ENCODE data around the gene SPATS2.
A peak's percentile ranks its signal among the peaks of the same experiment; 100 is the strongest.

SPATS2 gene

DNA sequence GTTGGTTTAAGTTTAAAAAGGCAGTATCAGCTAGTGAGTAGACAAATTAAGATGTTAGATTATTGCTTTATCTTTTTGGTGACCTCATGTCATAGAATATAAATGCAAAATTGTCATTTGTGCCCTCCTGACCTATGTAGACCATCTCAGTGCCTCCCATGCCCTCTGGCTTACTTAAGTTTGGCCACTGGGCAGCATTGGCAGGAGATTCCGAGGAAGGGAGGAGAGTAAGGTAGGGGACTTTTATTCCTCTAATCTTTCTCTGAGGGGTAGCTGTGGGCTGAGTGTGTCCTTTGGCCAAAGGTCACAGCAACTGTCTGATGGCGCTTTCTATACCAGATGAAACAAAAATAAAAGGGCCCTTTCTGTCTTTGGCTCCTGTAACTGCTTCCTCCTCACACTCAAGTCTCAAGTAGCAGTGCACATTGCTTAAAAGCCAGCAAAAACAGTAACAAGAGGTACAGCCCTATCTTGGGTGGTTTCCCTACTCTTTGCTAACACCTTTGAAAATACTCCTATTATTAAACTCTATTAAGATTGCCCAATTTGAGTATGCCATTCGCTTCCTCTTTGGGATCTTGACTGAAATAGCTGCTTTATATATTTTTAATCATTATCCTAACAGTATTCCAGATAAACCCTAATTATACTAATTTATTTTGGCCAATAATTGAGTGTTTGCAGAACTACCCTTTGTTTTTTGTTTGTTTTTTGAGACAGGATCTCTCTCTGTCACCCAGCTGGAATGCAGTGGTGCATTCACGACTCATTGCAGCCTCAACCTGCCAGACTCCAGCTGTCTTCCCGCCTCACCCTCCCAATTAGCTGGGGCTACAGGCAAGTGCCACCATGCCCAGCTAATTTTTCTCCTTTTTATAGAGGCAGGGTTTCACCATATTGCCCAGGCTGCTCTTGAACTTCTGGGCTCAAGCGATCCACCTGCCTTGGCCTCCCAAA, 115.1 kb downstream of the SPATS2 start:
- H3K9ac ChIP-seq, result no peak overlapping the region
- H3K9me3 ChIP-seq, result no peaks in the 10 kb centered on the region
- H3K4me3 ChIP-seq, result no peak overlapping the region
- H3K4me1 ChIP-seq, result peaks cover 14% of the 10 kb centered on the region
- H3K27ac ChIP-seq, result no peak overlapping the region
- peaks cover 36% of the 10 kb centered on the region for H3K36me3 ChIP-seq
- no peaks in the 10 kb centered on the region for H3K27me3 ChIP-seq
- H3K4me2 ChIP-seq, result no peak overlapping the region
- peaks cover 34% of the 10 kb centered on the region for H4K20me1 ChIP-seq
- TF ChIP-seq Cebpa-rat (IDR thresholded peaks at IDR 0.05), result no peak

DNA sequence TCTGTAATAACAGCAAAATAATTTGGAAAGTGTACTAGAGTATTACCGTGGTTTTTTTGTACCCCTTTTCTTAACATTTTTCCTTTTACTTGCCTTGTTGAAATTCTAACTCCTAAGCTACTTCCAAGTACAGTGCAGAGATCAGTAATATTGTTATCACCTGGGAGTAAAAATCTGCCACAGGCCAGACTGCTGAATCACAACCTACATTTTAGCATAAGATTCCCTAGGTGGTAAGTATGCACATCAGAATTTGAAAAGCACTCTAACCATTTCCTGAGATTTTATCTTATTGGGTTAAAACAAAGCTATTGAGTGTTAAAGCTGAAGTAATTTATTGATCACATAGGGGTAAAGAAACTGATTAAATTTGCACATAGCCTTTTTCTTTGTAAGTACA, 116.4 kb downstream of the SPATS2 start:
- H3K4me3 ChIP-seq, result no peak overlapping the region
- H3K36me3 ChIP-seq, result peaks cover 36% of the 10 kb centered on the region
- no peak overlapping the region for H3K9ac ChIP-seq
- no peaks in the 10 kb centered on the region for H3K27me3 ChIP-seq
- peaks cover 36% of the 10 kb centered on the region for H4K20me1 ChIP-seq
- peaks cover 22% of the 10 kb centered on the region for H3K4me1 ChIP-seq
- TF ChIP-seq Cebpa-rat (IDR thresholded peaks at IDR 0.05), result no peak
- H3K4me2 ChIP-seq, result no peak overlapping the region
- H3K9me3 ChIP-seq, result no peaks in the 10 kb centered on the region
- H3K27ac ChIP-seq, result no peak overlapping the region

DNA sequence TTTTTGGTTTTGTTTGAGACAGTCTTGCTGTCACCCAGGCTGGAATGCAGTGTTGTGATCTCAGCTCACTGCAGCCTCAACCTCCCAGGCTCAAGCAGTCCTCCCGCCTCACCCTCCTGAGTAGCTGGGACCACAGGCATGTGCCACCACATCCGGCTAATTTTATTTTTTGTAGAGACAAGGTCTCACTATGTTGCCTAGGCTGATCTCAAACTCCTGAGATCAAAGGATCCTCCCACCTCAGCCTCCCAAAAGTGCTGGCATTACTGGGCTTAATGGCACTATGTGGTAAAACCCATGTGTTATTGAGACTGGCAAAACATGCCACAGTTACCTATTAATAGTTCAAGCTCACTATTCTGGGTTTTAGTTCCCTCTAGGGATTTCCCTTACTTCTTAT, 120.3 kb downstream of the SPATS2 start:
- Histone ChIP-seq H3K4me2 (peak overlapping the region; percentile 59), H3K4me3 (no peak overlapping the region), H3K36me3 (peaks cover 64% of the 10 kb centered on the region), H3K9me3 (no peaks in the 10 kb centered on the region), H3K27me3 (no peaks in the 10 kb centered on the region), H4K20me1 (0 out of 2 replicates have a peak, but pooled peaks cover 11% of the 10 kb centered on the region), H3K9ac (no peak overlapping the region), H3K4me1 (peaks cover 22% of the 10 kb centered on the region), H3K27ac (no peak overlapping the region)
- no peak for TF ChIP-seq Cebpa-rat (IDR thresholded peaks at IDR 0.05)

DNA sequence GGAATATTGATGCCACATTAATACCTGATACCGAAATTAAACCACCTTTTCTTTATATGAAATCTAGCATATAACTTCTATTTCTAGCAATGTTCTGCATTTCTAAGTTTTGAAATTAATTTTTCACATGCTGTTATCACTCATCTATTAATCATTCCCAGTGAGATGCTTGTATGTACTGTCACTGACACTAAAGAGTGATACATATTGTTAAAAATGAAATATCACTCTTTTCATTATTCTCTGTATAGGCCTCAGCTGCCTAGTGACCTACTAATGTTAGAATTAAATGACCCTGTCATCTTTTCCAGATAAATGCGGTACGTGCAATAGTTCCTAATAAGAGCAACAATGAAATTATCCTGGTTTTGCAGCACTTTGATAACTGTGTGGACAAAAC, 121.9 kb downstream of the SPATS2 start:
- H4K20me1 ChIP-seq, result peaks cover 7% of the 10 kb centered on the region; the same call in 1 of the 2 replicates
- no peak overlapping the region for H3K4me2 ChIP-seq
- no peak overlapping the region for H3K27ac ChIP-seq
- no peak for TF ChIP-seq Cebpa-rat (IDR thresholded peaks at IDR 0.05)
- no peaks in the 10 kb centered on the region for H3K9me3 ChIP-seq
- H3K9ac ChIP-seq, result no peak overlapping the region
- no peak overlapping the region for H3K4me3 ChIP-seq
- H3K36me3 ChIP-seq, result peaks cover 69% of the 10 kb centered on the region
- H3K27me3 ChIP-seq, result no peaks in the 10 kb centered on the region
- peaks cover 22% of the 10 kb centered on the region for H3K4me1 ChIP-seq

DNA sequence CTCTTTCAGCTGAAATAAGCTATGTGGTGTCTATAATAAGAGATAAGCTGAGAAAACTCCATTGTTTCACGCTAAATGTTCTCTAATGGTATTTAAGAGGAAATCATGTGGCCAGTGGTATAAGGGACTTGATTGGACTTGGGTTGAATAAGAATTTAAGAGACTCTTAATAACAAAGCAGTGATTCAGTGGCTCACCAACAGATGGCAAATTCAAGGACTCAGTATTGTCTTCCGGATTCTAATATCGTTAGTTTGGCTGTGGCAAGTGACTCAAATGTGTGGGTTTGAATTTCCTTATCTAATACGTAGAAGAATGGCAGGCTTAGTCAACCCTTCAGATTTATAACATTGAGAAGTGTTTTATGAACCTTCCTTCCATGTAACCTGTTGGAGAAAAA, 122.5 kb downstream of the SPATS2 start:
- H3K4me2 ChIP-seq, result no peak overlapping the region
- H3K9ac ChIP-seq, result no peak overlapping the region
- peaks cover 7% of the 10 kb centered on the region; the same call in 1 of the 2 replicates for H4K20me1 ChIP-seq
- H3K4me3 ChIP-seq, result no peak overlapping the region
- no peaks in the 10 kb centered on the region for H3K27me3 ChIP-seq
- peaks cover 67% of the 10 kb centered on the region for H3K36me3 ChIP-seq
- no peaks in the 10 kb centered on the region for H3K9me3 ChIP-seq
- H3K4me1 ChIP-seq, result peaks cover 22% of the 10 kb centered on the region
- H3K27ac ChIP-seq, result no peak overlapping the region
- no peak for TF ChIP-seq Cebpa-rat (IDR thresholded peaks at IDR 0.05)

DNA sequence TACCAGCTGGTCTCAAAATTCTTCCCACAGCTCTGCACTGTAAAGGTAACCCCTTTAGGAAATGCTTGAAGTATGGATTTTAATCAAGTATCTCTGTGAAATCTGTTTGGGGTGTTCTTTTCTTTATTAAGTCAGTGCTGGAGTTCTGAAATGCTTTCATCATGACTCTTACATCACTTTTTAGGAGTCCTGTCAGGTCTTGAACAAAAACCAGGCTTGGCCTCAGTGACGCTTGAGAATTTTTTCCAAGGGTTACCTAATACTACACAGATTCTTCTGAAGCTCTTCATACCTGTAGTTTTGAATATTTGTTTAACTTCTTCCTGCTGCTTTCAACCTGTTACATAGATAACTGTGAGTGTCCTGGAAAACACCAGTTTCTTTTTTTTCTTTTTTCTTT, 124.6 kb downstream of the SPATS2 start:
- Histone ChIP-seq H3K4me2 (no peak overlapping the region), H3K27ac (no peak overlapping the region), H3K4me3 (no peak overlapping the region), H3K9me3 (no peaks in the 10 kb centered on the region), H4K20me1 (peaks cover 7% of the 10 kb centered on the region; the same call in 1 of the 2 replicates), H3K9ac (no peak overlapping the region), H3K27me3 (no peaks in the 10 kb centered on the region), H3K36me3 (peaks cover 66% of the 10 kb centered on the region), H3K4me1 (peaks cover 14% of the 10 kb centered on the region)
- TF ChIP-seq Cebpa-rat (IDR thresholded peaks at IDR 0.05), result no peak

GRCh38 chr12:49493900-49494299, 126.6 kb downstream of the SPATS2 start:
- Histone ChIP-seq H3K27ac (no peak overlapping the region), H3K9me3 (no peaks in the 10 kb centered on the region), H3K4me1 (no peaks in the 10 kb centered on the region), H3K36me3 (peaks cover 76% of the 10 kb centered on the region), H3K4me2 (no peak overlapping the region), H3K27me3 (no peaks in the 10 kb centered on the region), H3K4me3 (no peak overlapping the region), H3K9ac (no peak overlapping the region), H4K20me1 (no peaks in the 10 kb centered on the region; the same call in 1 of the 2 replicates)
- TF ChIP-seq Cebpa-rat (IDR thresholded peaks at IDR 0.05), result no peak

- Histone ChIP-seq H4K20me1 (no peaks in the 10 kb centered on the region; the same call in 1 of the 2 replicates), H3K27me3 (no peaks in the 10 kb centered on the region), H3K4me3 (no peak overlapping the region), H3K27ac (no peak overlapping the region), H3K4me2 (no peak overlapping the region), H3K4me1 (peaks cover 6% of the 10 kb centered on the region), H3K9ac (no peak overlapping the region), H3K36me3 (peaks cover 74% of the 10 kb centered on the region), H3K9me3 (no peaks in the 10 kb centered on the region)
- no peak for TF ChIP-seq Cebpa-rat (IDR thresholded peaks at IDR 0.05)
These were observed 129.4 kb downstream of the SPATS2 start for GRCh38 chr12:49496417-49497360.

DNA sequence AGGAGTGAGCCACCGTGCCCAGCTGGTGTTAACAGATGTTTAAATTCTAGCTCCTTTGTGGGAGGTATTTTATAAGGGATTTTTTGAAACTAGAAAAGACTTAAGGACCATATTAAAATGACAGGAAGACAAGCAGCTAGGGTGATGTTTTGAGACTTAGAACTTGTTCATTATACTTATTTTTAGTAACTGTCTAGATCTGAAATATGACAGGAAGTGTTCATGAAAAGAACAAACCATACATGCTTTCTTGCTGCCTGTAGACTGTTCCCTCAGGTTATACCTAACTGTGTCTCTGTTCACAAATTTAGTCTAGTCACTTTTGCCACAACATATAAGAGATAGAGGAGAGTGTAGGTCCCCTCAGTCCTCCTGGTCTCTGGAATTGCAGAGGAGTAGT, 134.6 kb downstream of the SPATS2 start:
- Histone ChIP-seq H3K4me1 (peaks cover 11% of the 10 kb centered on the region), H3K4me3 (no peak overlapping the region), H3K36me3 (peaks cover 76% of the 10 kb centered on the region), H4K20me1 (no peaks in the 10 kb centered on the region), H3K9me3 (no peaks in the 10 kb centered on the region), H3K4me2 (peak overlapping the region; percentile 14; the same call in 1 of the 2 replicates), H3K27ac (no peak overlapping the region), H3K27me3 (no peaks in the 10 kb centered on the region), H3K9ac (no peak overlapping the region)
- TF ChIP-seq Cebpa-rat (IDR thresholded peaks at IDR 0.05), result no peak

All from BLaER1 (cell line).